Adrenal gland (tissue), 5 donors: ENCODE data around the gene ETV3L.

ENCODE experiments used
- POLR2A ChIP-seq, 2 donors: fragments of 450-650 bp; IDR thresholded peaks; one replicate each; pipeline ENCODE4 v1.6.1; 2017; ENCODE audit warnings: antibody characterized with exemption in 2 of 2, mild to moderate bottlenecking in 2 of 2, moderate library complexity in 1 of 2
- TF ChIP-seq, protein P1 (sequence below), 6 experiments: fragments of 450-650 bp in 4 of 6; fragments of 200-600 bp in 2 of 6; sonication (generic) in 1 of 6; IDR thresholded peaks; 1 replicate in 5 of 6; 2 replicates in 1 of 6; pipeline versions ENCODE4 v1.5.1 to v1.8.0; 2016 to 2021; ENCODE audit warnings: antibody characterized with exemption in 6 of 6, mild to moderate bottlenecking in 2 of 6, moderate library complexity in 1 of 6
- donor health status: DM: no; HTN: no; CAD: no.

DNA sequence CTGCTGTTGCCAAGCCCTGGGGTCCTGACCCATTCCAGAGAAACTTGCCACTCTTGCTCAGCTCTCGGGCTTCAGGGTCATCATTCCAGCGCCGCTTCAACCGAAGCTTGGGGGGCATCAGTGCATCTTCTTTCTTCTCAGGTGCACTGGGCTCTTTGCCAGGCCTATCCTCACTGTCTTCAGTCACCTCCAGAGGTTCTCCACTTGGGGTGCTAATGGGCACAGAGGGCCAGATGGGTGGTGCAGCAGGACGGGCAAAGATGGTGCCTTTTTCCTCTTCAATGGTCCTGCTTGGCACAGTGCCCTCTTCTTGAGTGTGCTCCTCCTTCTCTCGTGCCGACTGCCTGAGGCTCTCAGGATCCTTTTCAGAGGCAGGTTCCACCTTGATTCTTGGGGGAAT lies 25.2 kb upstream of the ETV3L start:
- no peak for TF ChIP-seq POLR2A (IDR thresholded peaks at IDR 0.05)
- TF ChIP-seq, protein P1, sequence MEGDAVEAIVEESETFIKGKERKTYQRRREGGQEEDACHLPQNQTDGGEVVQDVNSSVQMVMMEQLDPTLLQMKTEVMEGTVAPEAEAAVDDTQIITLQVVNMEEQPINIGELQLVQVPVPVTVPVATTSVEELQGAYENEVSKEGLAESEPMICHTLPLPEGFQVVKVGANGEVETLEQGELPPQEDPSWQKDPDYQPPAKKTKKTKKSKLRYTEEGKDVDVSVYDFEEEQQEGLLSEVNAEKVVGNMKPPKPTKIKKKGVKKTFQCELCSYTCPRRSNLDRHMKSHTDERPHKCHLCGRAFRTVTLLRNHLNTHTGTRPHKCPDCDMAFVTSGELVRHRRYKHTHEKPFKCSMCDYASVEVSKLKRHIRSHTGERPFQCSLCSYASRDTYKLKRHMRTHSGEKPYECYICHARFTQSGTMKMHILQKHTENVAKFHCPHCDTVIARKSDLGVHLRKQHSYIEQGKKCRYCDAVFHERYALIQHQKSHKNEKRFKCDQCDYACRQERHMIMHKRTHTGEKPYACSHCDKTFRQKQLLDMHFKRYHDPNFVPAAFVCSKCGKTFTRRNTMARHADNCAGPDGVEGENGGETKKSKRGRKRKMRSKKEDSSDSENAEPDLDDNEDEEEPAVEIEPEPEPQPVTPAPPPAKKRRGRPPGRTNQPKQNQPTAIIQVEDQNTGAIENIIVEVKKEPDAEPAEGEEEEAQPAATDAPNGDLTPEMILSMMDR (IDR thresholded peaks at IDR 0.05): no peak
